Osteocyte (in vitro differentiated cells): ENCODE results near the gene PHTF2. TPM values are rescaled to one million over a fixed set of nuclear protein-coding genes. Genes with fewer than 3 reads are reported as not detected.
"Not testable (repeated sequence)": the region's sequence is repeated elsewhere in the genome, so short reads cannot be mapped to it uniquely, and the experiment has no call there.

Source experiments
- DNase-seq: peaks from one replicate; pipeline ENCODE4 v3.0.0; 2021; ENCODE audit warnings: mixed read lengths; ENCODE audit not compliant: unreplicated experiment; ENCODE audit errors: extremely low spot score
- H3K27ac Mint-ChIP-seq: one replicate; pipeline ENCODE4 v1.8.0; 2021; ENCODE audit warnings: mild to moderate bottlenecking, mixed read lengths; ENCODE audit not compliant: unreplicated experiment
- H3K27me3 Mint-ChIP-seq: one replicate; pipeline ENCODE4 v1.8.0; 2021; ENCODE audit warnings: mixed read lengths; ENCODE audit not compliant: unreplicated experiment
- H3K36me3 Mint-ChIP-seq: one replicate; pipeline ENCODE4 v1.8.0; 2021; ENCODE audit warnings: mixed read lengths; ENCODE audit not compliant: unreplicated experiment
- H3K4me1 Mint-ChIP-seq: one replicate; pipeline ENCODE4 v1.8.0; 2021; ENCODE audit warnings: mixed read lengths; ENCODE audit not compliant: unreplicated experiment
- H3K4me3 Mint-ChIP-seq: one replicate; pipeline ENCODE4 v1.8.0; 2021; ENCODE audit warnings: mild to moderate bottlenecking, moderate library complexity, mixed read lengths; ENCODE audit not compliant: unreplicated experiment
- H3K9me3 Mint-ChIP-seq: one replicate; pipeline ENCODE4 v1.8.0; 2021; ENCODE audit warnings: mixed read lengths; ENCODE audit not compliant: unreplicated experiment
- total RNA-seq: library from RNA; stranded (reverse); gene quantifications from 2 replicates; pipeline ENCODE4 v1.2.1, GENCODE V29; 2021
- TF ChIP-seq, protein P1 (sequence below): fragments of 200-600 bp; sonication (generic); IDR thresholded peaks from 2 replicates; pipeline ENCODE4 v1.5.0; 2021; ENCODE audit warnings: antibody characterized with exemption, mild to moderate bottlenecking, moderate library complexity

The PHTF2 gene
- total RNA-seq, 1 donor from 2014 or later: 29.3 TPM

DNA sequence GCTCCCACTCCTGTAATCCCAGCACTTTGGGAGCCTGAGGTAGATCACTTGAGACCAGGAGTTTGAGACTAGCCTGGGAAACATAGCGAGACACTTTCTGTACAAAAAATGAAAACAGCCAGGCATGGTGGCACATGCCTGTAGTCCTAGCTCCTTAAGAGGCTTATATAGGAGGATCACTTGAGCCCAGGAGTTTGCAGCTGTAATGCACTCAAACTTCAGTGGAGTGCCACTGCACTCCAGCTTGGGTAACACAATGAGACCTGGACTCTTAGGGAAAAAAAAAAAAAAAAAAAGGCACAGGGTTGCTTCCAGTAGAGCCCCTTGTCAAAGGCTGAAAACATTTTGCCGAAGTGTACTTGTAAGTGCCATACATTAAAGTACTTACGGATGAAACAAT is 195.3 kb downstream of the PHTF2 start:
- H3K27ac Mint-ChIP-seq: no peak overlapping the region
- no peak for DNase-seq
- TF ChIP-seq, protein P1, sequence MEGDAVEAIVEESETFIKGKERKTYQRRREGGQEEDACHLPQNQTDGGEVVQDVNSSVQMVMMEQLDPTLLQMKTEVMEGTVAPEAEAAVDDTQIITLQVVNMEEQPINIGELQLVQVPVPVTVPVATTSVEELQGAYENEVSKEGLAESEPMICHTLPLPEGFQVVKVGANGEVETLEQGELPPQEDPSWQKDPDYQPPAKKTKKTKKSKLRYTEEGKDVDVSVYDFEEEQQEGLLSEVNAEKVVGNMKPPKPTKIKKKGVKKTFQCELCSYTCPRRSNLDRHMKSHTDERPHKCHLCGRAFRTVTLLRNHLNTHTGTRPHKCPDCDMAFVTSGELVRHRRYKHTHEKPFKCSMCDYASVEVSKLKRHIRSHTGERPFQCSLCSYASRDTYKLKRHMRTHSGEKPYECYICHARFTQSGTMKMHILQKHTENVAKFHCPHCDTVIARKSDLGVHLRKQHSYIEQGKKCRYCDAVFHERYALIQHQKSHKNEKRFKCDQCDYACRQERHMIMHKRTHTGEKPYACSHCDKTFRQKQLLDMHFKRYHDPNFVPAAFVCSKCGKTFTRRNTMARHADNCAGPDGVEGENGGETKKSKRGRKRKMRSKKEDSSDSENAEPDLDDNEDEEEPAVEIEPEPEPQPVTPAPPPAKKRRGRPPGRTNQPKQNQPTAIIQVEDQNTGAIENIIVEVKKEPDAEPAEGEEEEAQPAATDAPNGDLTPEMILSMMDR: no peak
- peaks cover 7% of the 10 kb centered on the region for H3K27me3 Mint-ChIP-seq
- no peaks in the 10 kb centered on the region for H3K36me3 Mint-ChIP-seq
- H3K4me3 Mint-ChIP-seq: no peak overlapping the region
- H3K4me1 Mint-ChIP-seq: no peaks in the 10 kb centered on the region
- H3K9me3 Mint-ChIP-seq: peaks cover under 1% of the 10 kb centered on the region

DNA sequence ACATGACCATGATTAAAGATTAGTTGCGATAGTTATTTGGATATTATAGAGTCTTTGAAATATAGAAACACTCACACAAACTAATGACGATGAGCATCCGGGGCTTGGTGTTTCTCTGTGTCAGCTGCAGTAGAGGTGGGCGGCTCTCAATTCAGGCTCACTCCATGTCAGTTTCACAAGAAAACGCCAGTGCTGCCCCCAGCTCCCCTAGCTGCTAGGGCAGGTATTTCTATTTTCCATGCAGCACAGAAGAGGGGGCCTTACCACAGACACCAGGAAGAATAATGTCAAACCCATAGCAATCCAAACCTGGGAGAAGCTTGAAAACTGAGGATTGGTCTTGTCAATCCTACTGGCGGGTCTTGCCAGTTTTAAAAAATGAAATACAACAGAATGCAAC is 197.1 kb downstream of the PHTF2 start:
- TF ChIP-seq, protein P1: peak; percentile 23
- peaks cover 7% of the 10 kb centered on the region for H3K27me3 Mint-ChIP-seq
- H3K4me3 Mint-ChIP-seq: no peak overlapping the region
- peaks cover 4% of the 10 kb centered on the region for H3K9me3 Mint-ChIP-seq
- DNase-seq: no peak
- no peaks in the 10 kb centered on the region for H3K4me1 Mint-ChIP-seq
- no peaks in the 10 kb centered on the region for H3K36me3 Mint-ChIP-seq
- H3K27ac Mint-ChIP-seq: no peak overlapping the region

DNA sequence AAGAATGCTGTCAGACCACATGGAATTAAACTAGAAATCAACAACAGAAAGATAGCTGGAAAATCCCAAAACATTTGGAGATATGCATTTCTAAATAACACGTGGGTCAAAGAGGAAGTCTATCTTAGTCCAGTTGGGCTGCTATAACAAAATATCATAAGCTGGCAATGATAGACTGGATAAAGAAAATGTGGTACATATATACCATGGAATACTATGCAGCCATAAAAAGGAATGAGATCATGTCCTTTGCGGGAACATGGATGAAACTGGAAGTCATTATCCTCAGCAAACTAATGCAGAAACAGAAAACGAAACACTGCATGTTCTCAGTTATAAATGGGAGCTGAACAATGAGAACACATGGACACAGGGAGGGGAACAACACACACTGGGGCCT is 200.6 kb downstream of the PHTF2 start:
- H3K27me3 Mint-ChIP-seq, H3K9me3 Mint-ChIP-seq, H3K27ac Mint-ChIP-seq, H3K4me3 Mint-ChIP-seq, H3K4me1 Mint-ChIP-seq, H3K36me3 Mint-ChIP-seq, DNase-seq: not testable (repeated sequence)

DNA sequence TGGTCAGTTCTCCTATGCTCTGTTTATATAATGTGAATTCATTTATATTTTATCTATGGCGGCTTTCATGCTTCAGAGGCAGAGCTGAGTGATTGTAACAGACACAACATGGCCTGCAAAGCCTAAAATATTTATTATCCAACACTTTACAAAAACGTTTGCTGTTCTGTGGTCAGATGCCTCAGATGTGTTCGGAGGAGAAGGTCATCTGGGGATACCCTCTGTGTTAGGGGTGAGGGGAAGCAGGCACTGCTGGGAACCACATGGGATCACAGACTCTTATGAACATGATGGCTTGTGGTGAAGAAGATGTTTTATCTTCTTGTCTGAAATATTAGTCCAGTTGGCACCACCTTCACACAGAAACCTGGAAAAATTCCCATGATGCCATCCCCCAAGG is 203.4 kb downstream of the PHTF2 start:
- Mint-ChIP-seq H3K4me1 (no peaks in the 10 kb centered on the region), H3K27ac (no peak overlapping the region), H3K27me3 (peaks cover 5% of the 10 kb centered on the region), H3K36me3 (no peaks in the 10 kb centered on the region), H3K9me3 (peaks cover 8% of the 10 kb centered on the region), H3K4me3 (no peak overlapping the region)
- DNase-seq: no peak
- TF ChIP-seq, protein P1: no peak

DNA sequence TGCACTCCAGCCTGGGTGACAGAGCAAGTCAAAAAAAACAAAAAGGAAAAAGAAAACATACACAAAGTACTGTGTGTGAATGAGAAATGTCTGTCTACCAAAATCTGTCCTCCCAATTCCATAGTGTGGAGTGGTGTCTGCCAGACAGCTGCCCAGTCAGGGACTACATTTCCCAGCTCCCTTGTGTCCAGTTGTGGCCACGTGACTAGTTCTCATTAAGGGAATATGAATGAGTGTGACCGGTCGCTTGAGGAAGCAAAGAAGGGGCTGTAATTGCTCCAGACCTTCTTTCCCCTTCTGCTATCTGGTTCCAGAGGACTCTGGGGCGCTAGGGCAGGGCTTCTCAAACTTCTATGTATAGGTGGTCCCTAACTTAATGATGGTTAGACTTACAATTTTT is 204.1 kb downstream of the PHTF2 start:
- Mint-ChIP-seq H3K27ac (no peak overlapping the region), H3K4me3 (no peak overlapping the region), H3K36me3 (no peaks in the 10 kb centered on the region), H3K9me3 (peaks cover 8% of the 10 kb centered on the region), H3K27me3 (peaks cover 5% of the 10 kb centered on the region), H3K4me1 (no peaks in the 10 kb centered on the region)
- no peak for DNase-seq
- TF ChIP-seq, protein P1: no peak
